AG04450 (cell line): ENCODE results near the gene UCK2. TPM values are rescaled to one million over a fixed set of nuclear protein-coding genes. Genes with fewer than 3 reads are reported as not detected.

ENCODE experiments used
- CTCF ChIA-PET: fragments of 300-600, 350-600 bp; formaldehyde crosslinking; extraction: SDS; loops from one replicate; lab custom pipeline; 2022; ENCODE audit warnings: antibody characterized with exemption, inconsistent platforms; lab: Charles Lee
- POLR2A ChIA-PET: fragments of 350-600 bp; formaldehyde crosslinking; extraction: SDS; loops from one replicate; lab custom pipeline; 2021; ENCODE audit warnings: antibody characterized with exemption, inconsistent platforms; lab: Yijun Ruan, JAX
- DNase-seq: peaks from one replicate; pipeline ENCODE4 v3.0.0-alpha.2; 2011; ENCODE audit warnings: low read depth, low spot score
- H3K27ac ChIP-seq: one replicate; pipeline ENCODE4 v1.5.1; 2012; ENCODE audit warnings: low read depth, low read length, control low read depth
- H3K27me3 ChIP-seq: one replicate; pipeline ENCODE4 v1.6.0; 2012; ENCODE audit warnings: low read length; ENCODE audit not compliant: control insufficient read depth, insufficient read depth
- H3K4me3 ChIP-seq: 2 replicates; pipeline ENCODE4 v1.5.1; 2011; ENCODE audit warnings: mild to moderate bottlenecking, low read depth, low read length, control low read depth
- H3K9me3 ChIP-seq: 2 replicates; pipeline ENCODE4 v1.5.1; 2012; ENCODE audit warnings: low read length; ENCODE audit not compliant: control insufficient read depth, insufficient read depth
- CTCF ChIP-seq: IDR thresholded peaks from 2 replicates; pipeline ENCODE4 v1.5.1; 2011; ENCODE audit warnings: low read depth, low read length, control low read depth, inconsistent platforms
- polyA plus RNA-seq: library from polyadenylated mRNA; depleted of rRNA; stranded (reverse); fragments of >200 nt; gene quantifications from 2 replicates; pipeline ENCODE4 v1.2.3, GENCODE V29; 2011

UCK2 gene
- polyA plus RNA-seq, 1 experiment: 52.7 TPM

- POLR2A ChIA-PET: no interaction called here
- Histone ChIP-seq H3K9me3 (no peaks in the 10 kb centered on the region), H3K27ac (no peak overlapping the region), H3K27me3 (no peaks in the 10 kb centered on the region), H3K4me3 (no peak overlapping the region)
- TF ChIP-seq CTCF: peak; percentile 73
- CTCF ChIA-PET: interaction anchor here (0.6 to 3.4 kb wide), 32 partner anchors 9 to 1511 kb away, joined by 3 to 53 read pairs (median 3); no protein-coding TSS in a partner anchor
- DNase-seq: peak; percentile 10
Observed at GRCh38 chr1:165928075-165928731, 100.8 kb downstream of the UCK2 start.

GRCh38 chr1:165930961-165931360 is 103.5 kb downstream of the UCK2 start:
- POLR2A ChIA-PET: no interaction called here
- CTCF ChIA-PET: no interaction called here
- no peak overlapping the region for H3K27ac ChIP-seq
- no peaks in the 10 kb centered on the region for H3K9me3 ChIP-seq
- no peak for DNase-seq
- H3K4me3 ChIP-seq: no peak overlapping the region
- no peak for TF ChIP-seq CTCF
- peaks cover 2% of the 10 kb centered on the region for H3K27me3 ChIP-seq

DNA sequence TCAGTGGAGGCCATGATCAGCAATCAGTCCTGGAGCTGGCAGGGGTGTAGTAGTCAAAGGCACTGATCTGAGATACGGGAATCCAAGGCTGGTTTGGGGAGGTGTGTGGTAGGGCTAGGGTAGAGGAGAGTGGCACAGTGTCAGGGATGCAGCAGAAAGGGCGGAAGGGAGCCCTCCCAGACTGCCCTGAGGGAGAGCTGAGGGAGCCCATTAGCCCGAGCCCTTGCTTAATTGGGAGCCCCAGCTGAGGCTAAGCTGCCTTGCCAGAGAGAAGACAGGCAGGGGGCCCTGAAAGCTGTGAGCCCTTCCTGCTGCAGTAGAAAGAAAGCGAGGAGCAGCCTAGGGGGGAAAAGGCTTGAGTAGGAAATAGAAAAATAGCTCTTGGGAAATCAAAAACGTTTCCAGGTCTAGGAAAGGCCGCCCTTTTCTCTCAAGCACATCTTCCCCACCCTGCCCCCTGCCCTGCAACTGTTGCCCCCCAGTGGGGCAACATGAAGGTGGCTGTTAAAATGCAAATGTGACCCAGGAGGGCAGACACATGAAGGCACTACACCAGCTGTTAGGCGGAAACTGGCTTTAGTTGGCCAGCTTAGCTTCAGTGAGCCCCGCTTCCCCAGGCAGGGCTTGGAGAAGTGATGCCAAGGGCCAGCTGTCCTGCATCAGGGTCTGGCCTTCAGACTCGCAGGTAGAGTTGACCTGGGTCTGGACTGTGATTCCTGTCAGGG is 106.2 kb downstream of the UCK2 start:
- Histone ChIP-seq H3K4me3 (no peak overlapping the region), H3K27ac (no peak overlapping the region), H3K9me3 (no peaks in the 10 kb centered on the region), H3K27me3 (peaks cover 2% of the 10 kb centered on the region)
- DNase-seq: no peak
- CTCF ChIA-PET: interaction anchor here (0.6 to 3.2 kb wide), 3 partner anchors 9 to 546 kb away, joined by 3 to 17 read pairs (median 10); no protein-coding TSS in a partner anchor
- POLR2A ChIA-PET: no interaction called here
- TF ChIP-seq CTCF: no peak

GRCh38 chr1:165936542-165936941 is 109.1 kb downstream of the UCK2 start:
- POLR2A ChIA-PET: no interaction called here
- H3K9me3 ChIP-seq: no peaks in the 10 kb centered on the region; the same call in 1 of the 2 replicates
- no peak for DNase-seq
- CTCF ChIA-PET: no interaction called here
- H3K4me3 ChIP-seq: no peak overlapping the region
- TF ChIP-seq CTCF: no peak
- peaks cover 2% of the 10 kb centered on the region for H3K27me3 ChIP-seq
- H3K27ac ChIP-seq: no peak overlapping the region

GRCh38 chr1:165937829-165938228 is 110.4 kb downstream of the UCK2 start:
- H3K4me3 ChIP-seq: no peak overlapping the region
- CTCF ChIA-PET: no interaction called here
- no peaks in the 10 kb centered on the region; the same call in 1 of the 2 replicates for H3K9me3 ChIP-seq
- no peak for DNase-seq
- TF ChIP-seq CTCF: no peak
- POLR2A ChIA-PET: no interaction called here
- H3K27me3 ChIP-seq: peaks cover 2% of the 10 kb centered on the region
- H3K27ac ChIP-seq: no peak overlapping the region
